Measurements from ENCODE around the gene CCDC138.

DNA sequence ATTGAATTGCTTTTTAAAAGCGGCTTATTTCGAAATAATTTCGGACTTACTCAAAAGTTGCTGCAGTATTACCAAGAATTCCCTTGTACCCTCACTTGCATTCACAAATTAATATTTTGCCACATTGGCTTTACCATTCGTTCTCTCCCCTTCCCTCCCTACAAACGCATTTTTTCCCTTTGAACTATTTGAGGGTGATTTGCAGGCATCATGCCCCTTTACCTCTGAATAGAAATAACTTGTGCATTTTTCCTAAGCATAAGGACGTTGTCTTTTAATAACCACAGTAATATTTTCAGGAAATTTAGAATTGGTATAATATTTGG, 608 bp downstream of the CCDC138 start:
- TF ChIP-seq POLR2AphosphoS5 (IDR thresholded peaks at IDR 0.05) (no peak), POLR2A (IDR thresholded peaks at IDR 0.05) (no peak)
- TF ChIP-seq, protein P1, sequence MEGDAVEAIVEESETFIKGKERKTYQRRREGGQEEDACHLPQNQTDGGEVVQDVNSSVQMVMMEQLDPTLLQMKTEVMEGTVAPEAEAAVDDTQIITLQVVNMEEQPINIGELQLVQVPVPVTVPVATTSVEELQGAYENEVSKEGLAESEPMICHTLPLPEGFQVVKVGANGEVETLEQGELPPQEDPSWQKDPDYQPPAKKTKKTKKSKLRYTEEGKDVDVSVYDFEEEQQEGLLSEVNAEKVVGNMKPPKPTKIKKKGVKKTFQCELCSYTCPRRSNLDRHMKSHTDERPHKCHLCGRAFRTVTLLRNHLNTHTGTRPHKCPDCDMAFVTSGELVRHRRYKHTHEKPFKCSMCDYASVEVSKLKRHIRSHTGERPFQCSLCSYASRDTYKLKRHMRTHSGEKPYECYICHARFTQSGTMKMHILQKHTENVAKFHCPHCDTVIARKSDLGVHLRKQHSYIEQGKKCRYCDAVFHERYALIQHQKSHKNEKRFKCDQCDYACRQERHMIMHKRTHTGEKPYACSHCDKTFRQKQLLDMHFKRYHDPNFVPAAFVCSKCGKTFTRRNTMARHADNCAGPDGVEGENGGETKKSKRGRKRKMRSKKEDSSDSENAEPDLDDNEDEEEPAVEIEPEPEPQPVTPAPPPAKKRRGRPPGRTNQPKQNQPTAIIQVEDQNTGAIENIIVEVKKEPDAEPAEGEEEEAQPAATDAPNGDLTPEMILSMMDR (IDR thresholded peaks at IDR 0.05): no peak

Data from transverse colon (tissue), 4 donors.